Body of pancreas (tissue), 4 donors: ENCODE measurements around the gene IL13. TPM values are rescaled to one million over a fixed set of nuclear protein-coding genes. Genes with fewer than 3 reads are reported as not detected.

ENCODE experiments used
- ATAC-seq: fragments of 150-250 bp; one replicate; pipeline ENCODE4 v1.9.1; 2016
- DNase-seq, 4 donors: peaks; one replicate each; pipeline ENCODE4 v3.0.0-alpha.2; 2019
- H3K27ac ChIP-seq, 4 donors: fragments of 200-600 bp; sonication (generic); 1 replicate in 3 of 4; 2 replicates in 1 of 4; pipeline versions ENCODE4 v1.5.1 to v1.6.1; 2016 to 2019; ENCODE audit warnings: mild to moderate bottlenecking in 1 of 4, mixed read lengths in 1 of 4, moderate library complexity in 1 of 4
- H3K27me3 ChIP-seq, 2 donors: fragments of 200-600 bp; sonication (generic); one replicate each; pipeline ENCODE4 v1.6.0; 2016; ENCODE audit warnings: mild to moderate bottlenecking in 1 of 2
- H3K36me3 ChIP-seq, 2 donors: fragments of 200-600 bp; sonication (generic); replicated peaks in 1 of 2; 2 replicates each; pipeline ENCODE4 v1.5.1; 2016; ENCODE audit warnings: low read depth in 2 of 2; ENCODE audit not compliant: insufficient read depth in 1 of 2
- H3K4me1 ChIP-seq: fragments of 200-600 bp; sonication (generic); one replicate; pipeline ENCODE4 v1.6.0; 2016
- H3K4me3 ChIP-seq, 2 donors: fragments of 200-600 bp; sonication (generic); 1 replicate in 1 of 2; 2 replicates in 1 of 2; pipeline ENCODE4 v1.5.1; 2016 to 2019
- H3K9me3 ChIP-seq, 3 donors: fragments of 200-600 bp; sonication (generic); 1 replicate in 2 of 3; 2 replicates in 1 of 3; pipeline ENCODE4 v1.5.1; 2016
- POLR2A ChIP-seq, 3 donors: fragments of 450-650 bp; IDR thresholded peaks; one replicate each; pipeline ENCODE4 v1.6.1; 2016; ENCODE audit warnings: antibody characterized with exemption in 3 of 3, mild to moderate bottlenecking in 2 of 3
- WGBS, 2 donors: methylation state at CpG; one replicate each; pipeline ENCODE4 v1.1.5; 2017; 5-methylcytosine and 5-hydroxymethylcytosine counted together
- intact Hi-C: fragments of 100-400 bp; cut with DNase I; formaldehyde crosslinking; loops from one replicate; pipeline ENCODE4 v1.15.1; 2023
- total RNA-seq, 2 donors: library from RNA; depleted of rRNA; stranded (reverse); fragments of >200 nt; gene quantifications; one replicate each; pipeline ENCODE4 v1.1.0, GENCODE V29; 2016
- TF ChIP-seq, protein P1 (sequence below), 7 experiments: fragments of 450-650 bp in 4 of 7; fragments of 200-600 bp in 3 of 7; sonication (generic) in 3 of 7; IDR thresholded peaks; one replicate each; pipeline ENCODE4 v1.5.1; 2016 to 2019; ENCODE audit warnings: antibody characterized with exemption in 7 of 7

Gene IL13
- total RNA-seq, 2 donors from 2014 or later: not detected

DNA sequence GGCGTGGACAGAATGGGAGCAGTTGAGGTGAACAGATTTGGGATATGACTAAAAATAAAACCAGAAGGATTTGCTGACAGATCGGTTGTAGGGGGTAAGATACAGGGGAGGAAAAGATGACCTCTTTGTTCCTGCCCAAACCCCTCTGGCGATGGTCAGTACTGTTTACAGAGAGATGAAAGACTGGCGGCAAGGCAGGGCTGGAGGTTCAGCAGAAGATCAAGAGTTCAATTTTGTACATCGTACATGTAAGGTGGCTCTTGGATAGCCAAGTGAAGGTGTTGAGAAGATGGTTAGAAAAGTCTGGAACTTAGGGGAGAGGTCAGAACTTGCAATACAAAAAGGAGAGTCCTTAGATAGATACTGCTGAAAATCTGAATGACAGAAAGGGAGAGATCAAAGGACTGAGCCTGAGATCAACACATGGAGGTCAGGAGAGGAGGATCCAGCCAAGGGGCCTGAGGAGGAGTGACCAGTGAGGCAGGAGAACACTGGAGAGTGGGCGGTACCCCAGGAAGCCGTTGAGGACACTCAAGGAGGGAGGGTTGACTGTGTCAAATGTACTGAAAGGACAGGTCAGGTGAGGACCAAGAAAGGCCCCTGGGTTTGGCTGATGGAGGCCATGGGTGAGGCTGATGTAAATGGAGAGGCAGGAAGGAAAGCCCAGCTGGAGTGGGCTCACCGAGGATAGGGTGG, 23.0 kb downstream of the IL13 start:
- TF ChIP-seq POLR2A (IDR thresholded peaks at IDR 0.05): no peak
- TF ChIP-seq, protein P1, sequence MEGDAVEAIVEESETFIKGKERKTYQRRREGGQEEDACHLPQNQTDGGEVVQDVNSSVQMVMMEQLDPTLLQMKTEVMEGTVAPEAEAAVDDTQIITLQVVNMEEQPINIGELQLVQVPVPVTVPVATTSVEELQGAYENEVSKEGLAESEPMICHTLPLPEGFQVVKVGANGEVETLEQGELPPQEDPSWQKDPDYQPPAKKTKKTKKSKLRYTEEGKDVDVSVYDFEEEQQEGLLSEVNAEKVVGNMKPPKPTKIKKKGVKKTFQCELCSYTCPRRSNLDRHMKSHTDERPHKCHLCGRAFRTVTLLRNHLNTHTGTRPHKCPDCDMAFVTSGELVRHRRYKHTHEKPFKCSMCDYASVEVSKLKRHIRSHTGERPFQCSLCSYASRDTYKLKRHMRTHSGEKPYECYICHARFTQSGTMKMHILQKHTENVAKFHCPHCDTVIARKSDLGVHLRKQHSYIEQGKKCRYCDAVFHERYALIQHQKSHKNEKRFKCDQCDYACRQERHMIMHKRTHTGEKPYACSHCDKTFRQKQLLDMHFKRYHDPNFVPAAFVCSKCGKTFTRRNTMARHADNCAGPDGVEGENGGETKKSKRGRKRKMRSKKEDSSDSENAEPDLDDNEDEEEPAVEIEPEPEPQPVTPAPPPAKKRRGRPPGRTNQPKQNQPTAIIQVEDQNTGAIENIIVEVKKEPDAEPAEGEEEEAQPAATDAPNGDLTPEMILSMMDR (IDR thresholded peaks at IDR 0.05): no peak
- WGBS, 2 donors: 84 to 86% methylated on average over 8 of the region's 8 CpGs
- DNase-seq (no peak), ATAC-seq (no peak)
- Histone ChIP-seq H3K27ac (no peak overlapping the region), H3K4me1 (no peaks in the 10 kb centered on the region), H3K27me3 (no peaks in the 10 kb centered on the region), H3K36me3 (no peaks in the 10 kb centered on the region), H3K9me3 (no peaks in the 10 kb centered on the region), H3K4me3 (no peak overlapping the region)
- intact Hi-C loops: no loop called here

DNA sequence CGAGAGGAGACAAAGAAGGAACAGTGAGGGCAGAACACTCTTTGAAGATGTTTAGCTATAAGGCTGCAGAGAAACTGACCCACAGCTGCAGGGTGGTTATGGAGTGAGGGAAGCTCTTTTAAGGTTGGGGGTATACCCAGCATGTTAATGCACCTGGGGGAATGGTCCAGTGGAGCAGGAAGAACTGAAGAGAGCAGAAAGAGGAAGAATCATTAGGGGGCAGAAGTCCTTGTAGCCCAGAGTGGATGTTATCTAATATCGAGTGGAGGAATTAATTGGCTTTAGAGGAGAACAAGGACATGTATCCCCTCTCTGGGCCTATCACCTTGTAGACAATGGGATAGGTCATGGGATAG, 23.5 kb downstream of the IL13 start:
- WGBS, 2 donors: 84 to 91% methylated on average over 2 of the region's 2 CpGs
- H3K36me3 ChIP-seq: no peaks in the 10 kb centered on the region
- no peak overlapping the region for H3K27ac ChIP-seq
- TF ChIP-seq, protein P1 (IDR thresholded peaks at IDR 0.05): no peak
- TF ChIP-seq POLR2A (IDR thresholded peaks at IDR 0.05): no peak
- DNase-seq: no peak
- no peak overlapping the region for H3K4me3 ChIP-seq
- no peaks in the 10 kb centered on the region for H3K27me3 ChIP-seq
- ATAC-seq: no peak
- intact Hi-C loops: no loop called here
- H3K9me3 ChIP-seq: no peaks in the 10 kb centered on the region
- H3K4me1 ChIP-seq: no peaks in the 10 kb centered on the region

DNA sequence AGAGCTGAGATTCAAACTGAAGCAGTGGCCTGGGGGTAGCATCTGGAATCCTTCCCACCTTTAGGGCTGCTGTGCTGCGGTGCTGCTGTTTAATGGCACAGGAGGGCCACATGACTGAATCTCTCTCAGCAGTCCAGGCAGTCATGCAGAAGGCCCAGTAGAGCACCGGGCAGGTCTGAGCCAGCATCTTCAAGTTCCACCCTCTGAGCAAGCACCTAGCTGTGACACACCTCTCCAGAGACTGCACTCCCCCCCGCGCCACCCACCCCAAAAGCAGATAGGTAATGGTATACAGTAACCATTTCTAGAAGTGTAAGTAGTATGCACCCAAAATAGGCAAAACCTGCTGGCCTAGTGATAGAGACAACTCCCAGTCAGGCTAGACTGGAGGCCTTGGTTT, 24.0 kb downstream of the IL13 start:
- H3K27me3 ChIP-seq: no peaks in the 10 kb centered on the region
- no peaks in the 10 kb centered on the region for H3K4me1 ChIP-seq
- H3K36me3 ChIP-seq: no peaks in the 10 kb centered on the region
- no peak overlapping the region for H3K4me3 ChIP-seq
- intact Hi-C loops: no loop called here
- DNase-seq (no peak), ATAC-seq (no peak)
- no peak for TF ChIP-seq POLR2A (IDR thresholded peaks at IDR 0.05)
- TF ChIP-seq, protein P1 (IDR thresholded peaks at IDR 0.05): no peak
- 95 to 96% methylated on average over 4 of the region's 4 CpGs for WGBS, 2 donors
- H3K9me3 ChIP-seq: no peaks in the 10 kb centered on the region
- H3K27ac ChIP-seq: no peak overlapping the region

DNA sequence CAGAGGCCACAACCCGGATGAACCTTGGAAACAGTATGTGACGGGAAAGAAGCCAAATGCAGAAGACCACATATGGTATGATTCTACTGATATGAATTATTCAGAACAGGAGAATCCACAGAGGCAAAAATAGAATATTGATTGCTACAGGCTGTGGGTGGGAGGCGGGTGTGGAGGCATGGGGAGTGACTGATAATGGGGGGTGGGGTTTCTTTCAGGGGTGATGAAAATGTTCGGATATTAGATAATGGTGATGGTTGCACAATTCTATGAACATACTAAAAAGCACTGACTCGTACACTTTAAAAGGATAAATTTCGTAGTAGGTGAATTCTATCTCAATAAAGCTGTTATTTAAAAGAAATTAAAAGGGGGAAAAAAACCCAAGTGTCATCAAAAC, 26.5 kb downstream of the IL13 start:
- no peak for ATAC-seq

More for the DNA sequence above, 26.5 kb downstream of the IL13 start:
- H3K36me3 ChIP-seq: no peaks in the 10 kb centered on the region
- no peaks in the 10 kb centered on the region for H3K4me1 ChIP-seq
- intact Hi-C loops: no loop called here
- no peak for DNase-seq
- H3K4me3 ChIP-seq: no peak overlapping the region
- TF ChIP-seq, protein P1 (IDR thresholded peaks at IDR 0.05): no peak
- no peak for TF ChIP-seq POLR2A (IDR thresholded peaks at IDR 0.05)
- no peak overlapping the region for H3K27ac ChIP-seq
- no peaks in the 10 kb centered on the region for H3K27me3 ChIP-seq
- WGBS, 2 donors: 71 to 85% methylated on average over 6 of the region's 6 CpGs
- no peaks in the 10 kb centered on the region for H3K9me3 ChIP-seq
